Right kidney (tissue), 1 donor: ENCODE results near the gene GOLGA3.
"Not testable (repeated sequence)": the region's sequence is repeated elsewhere in the genome, so short reads cannot be mapped to it uniquely, and the experiment has no call there.

Experiments
- DNase-seq: peaks from one replicate; pipeline ENCODE4 v3.0.0-alpha.2; 2016

Gene GOLGA3

GRCh38 chr12:132809391-132809790, 19.3 kb downstream of the GOLGA3 start:
- not testable (repeated sequence) for DNase-seq

DNA sequence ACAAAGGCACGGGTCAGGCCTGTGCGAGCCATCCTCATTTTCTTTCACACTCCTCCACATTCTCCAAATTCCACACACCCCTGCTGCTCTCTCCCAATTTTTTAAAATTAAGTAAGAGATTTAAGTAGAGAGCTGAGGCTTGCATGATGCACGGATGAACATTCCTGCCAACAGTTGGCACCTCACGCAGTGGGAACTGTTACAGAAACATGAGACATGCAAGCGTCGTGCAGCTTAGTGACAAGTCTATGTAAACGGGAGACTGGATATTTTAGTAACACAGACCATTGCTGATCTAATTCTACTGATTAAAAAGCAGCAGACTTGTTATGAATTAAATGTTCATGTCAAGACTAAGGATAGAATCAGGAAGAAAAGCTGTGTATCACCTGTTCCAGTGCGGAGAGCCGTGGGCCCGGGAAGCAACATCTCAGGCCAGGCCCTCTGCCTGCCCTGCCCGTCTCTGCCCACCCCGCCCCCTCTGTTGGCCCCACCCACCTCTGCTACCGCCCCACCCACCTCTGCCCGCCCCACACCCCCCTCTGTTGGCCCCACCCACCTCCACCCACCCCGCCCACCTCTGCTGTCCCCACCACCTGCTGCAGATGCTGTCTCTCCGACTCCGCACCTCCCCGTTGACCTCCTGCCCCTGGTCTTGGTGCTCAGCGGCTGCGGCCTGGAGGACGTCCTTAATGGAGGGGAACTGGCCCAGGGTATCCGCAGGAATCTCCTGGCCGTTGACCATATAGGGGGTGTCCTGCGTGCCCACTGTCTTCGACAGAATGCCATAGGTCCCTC, 21.2 kb downstream of the GOLGA3 start:
- DNase-seq, result no peak

DNA sequence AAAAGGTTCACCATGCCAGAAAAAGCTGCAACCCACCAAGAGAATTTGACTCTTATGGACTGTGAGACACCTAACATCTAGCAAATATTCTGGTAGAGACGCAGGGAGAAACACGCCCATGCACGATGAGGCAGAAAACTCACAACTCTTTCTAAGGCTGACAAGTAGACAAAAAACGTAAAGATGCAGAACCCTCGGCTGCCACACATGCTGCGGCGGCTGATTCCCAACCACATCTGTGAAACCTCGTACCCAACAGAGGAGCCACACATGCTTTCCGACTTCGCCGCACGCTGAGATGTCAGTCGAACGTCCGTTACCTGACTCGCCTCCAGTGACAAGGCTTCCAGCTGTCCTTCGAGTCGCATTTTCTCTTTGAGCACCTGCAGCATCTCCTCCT, 21.8 kb downstream of the GOLGA3 start:
- no peak for DNase-seq

DNA sequence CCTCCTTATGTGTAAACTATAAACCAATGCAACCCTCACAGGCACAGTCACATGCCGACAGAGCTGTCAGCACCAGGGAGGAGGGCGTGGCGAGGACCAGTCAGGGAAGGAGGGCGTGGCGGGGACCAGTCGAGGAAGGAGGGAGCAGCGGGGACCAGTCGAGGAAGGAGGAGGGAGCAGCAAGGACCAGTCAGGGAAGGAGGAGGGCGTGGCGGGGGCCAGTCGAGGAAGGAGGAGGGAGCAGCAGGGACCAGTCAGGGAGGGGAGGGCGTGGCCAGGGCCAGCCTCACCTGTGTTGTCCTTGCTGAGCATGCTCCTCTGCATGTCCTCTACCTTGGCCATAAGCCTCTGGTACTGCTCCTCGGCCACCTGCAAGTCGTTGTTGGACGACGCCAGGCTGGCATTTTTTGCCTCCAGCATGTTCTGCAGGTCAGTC, 24.2 kb downstream of the GOLGA3 start:
- no peak for DNase-seq

- no peak for DNase-seq
Measured at GRCh38 chr12:132803888-132804287, 24.8 kb downstream of the GOLGA3 start.

DNA sequence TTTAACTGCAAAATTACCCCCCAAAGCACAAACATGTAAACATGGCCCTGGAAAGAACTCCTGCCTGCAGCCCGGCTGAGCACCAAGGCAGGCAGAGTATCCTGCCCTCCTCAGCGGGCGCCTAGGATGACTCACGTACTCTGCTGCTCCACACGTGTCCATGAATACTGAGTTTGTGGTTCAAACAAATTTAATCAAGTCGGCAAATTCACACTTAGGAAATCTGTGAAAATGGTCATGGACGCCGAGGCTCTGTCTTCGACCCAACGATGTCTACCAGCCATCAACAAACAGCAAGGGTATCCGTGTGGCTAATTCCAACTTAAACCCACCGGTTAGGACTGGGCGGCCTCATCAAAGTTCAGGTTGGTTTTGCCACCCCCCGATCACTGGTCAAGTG, 25.5 kb downstream of the GOLGA3 start:
- no peak for DNase-seq

DNA sequence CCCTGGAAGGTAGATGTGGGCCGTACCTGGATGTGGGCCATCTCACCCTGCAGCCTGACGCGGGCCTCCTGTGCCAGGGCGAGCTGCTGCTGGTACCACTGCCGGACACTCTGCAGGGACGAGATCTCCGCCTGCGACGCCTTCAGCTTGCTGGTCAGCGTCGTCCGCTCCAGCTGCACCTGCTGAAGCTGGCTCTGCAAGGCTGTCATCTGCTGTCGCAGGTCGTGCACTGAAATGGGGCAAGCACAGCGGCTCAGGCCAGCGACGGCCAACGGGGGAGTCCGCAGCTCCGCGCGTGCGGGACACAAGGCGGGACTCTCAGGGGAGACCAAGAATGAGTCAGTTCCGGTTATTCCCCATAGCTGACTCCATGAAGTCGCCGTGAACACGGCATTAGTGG, 26.9 kb downstream of the GOLGA3 start:
- DNase-seq, result no peak

DNA sequence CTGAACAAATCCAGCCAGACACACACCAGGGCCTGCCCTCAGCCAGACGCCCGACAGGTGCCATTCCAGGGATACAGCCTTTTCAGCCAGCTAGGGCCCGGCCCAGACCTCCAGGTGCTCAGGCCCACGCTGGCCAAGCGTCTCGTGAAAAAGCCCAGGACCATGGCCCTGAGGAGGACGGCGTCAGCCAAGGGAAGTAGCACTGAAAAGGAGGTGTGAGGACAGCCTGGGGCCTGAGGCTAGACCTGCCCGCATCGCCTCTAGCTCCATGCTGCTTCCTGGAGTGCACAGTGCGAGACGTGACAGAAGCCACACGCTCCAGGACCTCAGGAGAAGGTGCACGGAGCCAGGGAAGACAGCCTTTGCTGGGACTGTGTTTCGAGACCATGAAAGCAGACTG, 29.8 kb downstream of the GOLGA3 start:
- DNase-seq, result no peak

DNA sequence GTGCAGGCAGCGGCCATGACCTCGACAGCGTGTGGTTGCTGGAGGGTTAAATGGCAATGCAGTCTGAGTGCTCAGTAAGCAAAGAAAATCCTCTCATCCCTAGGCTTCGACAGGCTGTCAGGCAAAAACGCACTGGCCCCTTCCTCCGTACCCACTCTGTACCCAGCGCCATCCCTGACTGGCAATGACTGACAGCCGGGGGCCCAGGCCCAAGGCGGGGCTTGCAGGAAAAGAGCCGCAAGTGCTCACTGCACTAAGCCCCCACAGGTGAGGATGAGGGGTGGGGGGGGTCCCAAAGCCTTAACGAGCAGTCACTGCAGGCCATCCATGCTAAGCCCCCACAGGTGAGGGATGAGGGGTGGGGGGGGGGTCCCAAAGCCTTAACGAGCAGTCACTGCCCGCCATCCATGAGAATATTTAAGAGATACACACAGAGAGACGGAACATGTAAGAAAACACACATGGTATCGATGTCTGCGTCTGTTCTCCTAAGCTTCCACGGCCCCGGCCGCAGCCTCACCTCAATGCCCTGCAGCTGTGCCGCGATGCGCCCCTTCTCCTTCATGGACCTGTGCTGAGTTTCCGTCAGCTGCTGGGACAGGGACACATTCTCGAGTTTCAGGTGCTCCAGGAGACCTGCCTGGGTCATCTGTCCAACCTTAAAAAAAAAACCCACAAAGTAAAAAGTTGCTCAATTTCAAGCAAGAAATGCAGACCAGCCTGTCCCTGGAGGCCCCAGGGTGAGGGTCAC, 30.7 kb downstream of the GOLGA3 start:
- no peak for DNase-seq

DNA sequence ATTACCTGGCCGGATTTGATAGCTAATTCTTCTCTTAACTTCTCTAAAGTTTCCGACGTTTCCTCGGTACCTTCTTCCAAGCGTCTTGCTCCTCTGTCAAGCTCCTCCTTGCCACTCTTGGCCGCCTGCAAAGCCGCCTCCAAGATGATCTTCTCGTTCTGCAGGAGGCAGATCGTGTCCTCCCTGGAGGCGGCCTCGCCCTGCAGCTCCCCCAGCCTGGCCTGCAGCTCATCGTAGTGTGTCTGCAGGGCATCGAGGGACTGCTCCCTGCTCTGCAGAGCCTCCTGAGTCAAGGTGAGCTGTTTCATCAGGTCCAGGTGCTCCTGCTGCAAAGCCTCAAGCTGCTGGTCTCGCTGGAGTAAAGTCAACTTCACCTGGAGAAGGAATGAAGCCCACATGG, 32.8 kb downstream of the GOLGA3 start:
- no peak for DNase-seq

DNA sequence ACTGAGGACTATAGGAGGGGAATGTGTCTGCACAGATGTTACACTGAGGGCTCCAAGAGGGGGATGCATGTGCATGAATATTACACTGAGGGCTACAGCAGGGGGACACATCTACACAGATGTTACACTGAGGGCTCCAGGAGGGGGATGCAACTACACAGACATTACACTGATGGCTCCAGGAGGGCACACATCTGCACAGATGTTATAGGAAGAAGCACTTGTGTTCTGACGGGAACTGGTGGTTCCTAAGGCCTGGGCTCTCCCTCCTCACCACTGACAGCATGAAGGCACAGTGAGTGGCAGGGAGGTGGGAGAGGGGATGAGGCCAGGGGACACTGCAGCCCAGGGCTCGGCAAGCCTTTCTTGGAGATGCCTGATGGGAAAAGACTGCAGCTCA, 36.7 kb downstream of the GOLGA3 start:
- DNase-seq, result not testable (repeated sequence)

DNA sequence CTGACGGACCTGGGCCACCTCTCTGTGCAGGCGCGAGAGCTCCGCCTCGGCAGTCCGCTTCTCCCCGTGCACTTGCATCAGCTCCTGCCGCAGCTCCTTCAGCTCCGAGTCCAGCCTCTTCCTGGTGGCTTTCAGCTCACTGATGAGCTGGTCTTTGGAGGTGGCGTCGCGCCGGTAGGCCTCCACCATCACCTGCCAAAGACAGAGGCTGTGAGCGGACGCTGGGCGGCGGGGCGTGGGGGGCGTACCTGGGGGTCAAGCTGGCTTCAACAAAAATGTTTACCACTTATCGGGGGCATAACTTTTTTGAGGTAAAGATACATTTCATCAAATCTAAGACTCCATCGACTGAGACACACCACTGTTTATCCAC, 39.6 kb downstream of the GOLGA3 start:
- DNase-seq, result no peak

DNA sequence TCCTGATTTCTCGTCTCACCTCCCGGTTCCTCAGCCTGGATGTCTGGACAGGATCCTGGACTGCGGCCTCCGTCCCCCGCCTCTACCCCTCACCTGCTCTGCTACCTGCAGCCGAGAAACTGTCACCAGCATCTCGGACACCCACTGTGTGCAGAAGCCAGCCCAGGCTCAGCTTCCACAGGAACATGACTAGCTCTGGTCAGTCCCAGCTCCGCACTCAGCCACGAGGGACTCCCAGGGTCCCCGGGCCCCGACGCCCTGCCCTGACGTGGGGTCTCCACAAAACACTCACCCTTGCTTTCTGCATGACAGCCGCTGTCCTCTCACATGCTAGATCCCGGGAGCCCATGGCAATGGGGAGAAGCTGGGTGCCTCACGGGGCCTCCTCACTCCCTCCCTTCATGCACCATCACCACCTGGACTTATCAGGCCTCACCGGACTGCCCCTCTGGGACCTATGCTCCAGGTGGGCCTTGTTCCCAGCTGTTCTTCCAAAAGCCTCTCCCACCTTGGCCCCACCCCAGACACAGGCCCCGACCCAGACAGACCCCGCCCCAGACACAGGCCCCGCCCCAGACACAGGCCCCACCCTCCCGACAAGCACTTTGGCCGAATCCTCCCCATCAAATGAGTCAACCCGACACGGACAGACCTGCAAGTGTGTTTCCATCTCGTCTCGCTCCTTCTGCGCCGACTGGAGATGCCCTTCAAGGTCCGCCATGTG, 40.1 kb downstream of the GOLGA3 start:
- no peak for DNase-seq

DNA sequence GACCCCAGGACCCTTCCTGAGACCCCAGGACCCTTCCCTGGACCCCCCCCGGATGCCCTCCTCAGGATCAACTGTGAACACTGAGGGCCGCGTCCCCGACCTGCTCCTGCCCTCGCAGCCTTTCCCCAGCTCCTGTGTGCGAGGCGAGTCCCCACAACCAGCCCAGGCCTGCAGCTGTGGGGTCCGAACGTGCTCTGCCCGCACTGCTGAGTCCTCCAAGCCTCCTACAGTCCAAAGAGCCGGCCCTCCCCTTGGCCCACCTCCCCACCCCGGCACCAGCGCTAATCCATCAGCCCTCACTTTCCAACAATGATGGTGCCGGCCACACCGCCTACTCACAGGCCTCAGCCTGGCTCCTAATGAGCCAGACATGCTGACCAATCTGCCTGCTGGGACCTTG, 40.8 kb downstream of the GOLGA3 start:
- DNase-seq, result no peak

DNA sequence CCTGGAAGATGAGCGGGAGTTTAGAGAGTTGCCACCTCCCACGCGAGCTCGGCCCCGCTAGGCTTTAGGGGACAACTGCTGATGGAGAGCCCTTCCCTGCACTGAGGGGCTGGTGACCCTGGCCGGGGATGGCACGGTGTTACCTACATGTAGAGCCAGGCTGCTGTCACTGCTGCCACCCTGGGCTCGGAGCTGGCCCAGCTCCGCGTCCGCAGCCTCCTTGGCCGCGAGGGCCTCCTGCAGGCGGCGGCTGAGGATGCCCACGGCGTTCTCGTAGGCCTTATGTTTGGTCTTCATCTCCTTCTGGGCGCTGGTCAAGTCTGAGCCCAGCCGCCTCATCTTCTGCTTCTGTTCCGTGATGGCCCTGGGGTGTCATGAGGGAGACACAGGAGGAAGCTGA, 42.5 kb downstream of the GOLGA3 start:
- DNase-seq, result no peak

GRCh38 chr12:132784580-132784979, 44.1 kb downstream of the GOLGA3 start:
- DNase-seq, result no peak

GRCh38 chr12:132783917-132784531, 44.6 kb downstream of the GOLGA3 start:
- no peak for DNase-seq

GRCh38 chr12:132781938-132782337, 46.7 kb downstream of the GOLGA3 start:
- DNase-seq, result no peak

GRCh38 chr12:132779781-132780353, 48.8 kb downstream of the GOLGA3 start:
- DNase-seq, result no peak

GRCh38 chr12:132777614-132778013, 51.1 kb downstream of the GOLGA3 start:
- no peak for DNase-seq

DNA sequence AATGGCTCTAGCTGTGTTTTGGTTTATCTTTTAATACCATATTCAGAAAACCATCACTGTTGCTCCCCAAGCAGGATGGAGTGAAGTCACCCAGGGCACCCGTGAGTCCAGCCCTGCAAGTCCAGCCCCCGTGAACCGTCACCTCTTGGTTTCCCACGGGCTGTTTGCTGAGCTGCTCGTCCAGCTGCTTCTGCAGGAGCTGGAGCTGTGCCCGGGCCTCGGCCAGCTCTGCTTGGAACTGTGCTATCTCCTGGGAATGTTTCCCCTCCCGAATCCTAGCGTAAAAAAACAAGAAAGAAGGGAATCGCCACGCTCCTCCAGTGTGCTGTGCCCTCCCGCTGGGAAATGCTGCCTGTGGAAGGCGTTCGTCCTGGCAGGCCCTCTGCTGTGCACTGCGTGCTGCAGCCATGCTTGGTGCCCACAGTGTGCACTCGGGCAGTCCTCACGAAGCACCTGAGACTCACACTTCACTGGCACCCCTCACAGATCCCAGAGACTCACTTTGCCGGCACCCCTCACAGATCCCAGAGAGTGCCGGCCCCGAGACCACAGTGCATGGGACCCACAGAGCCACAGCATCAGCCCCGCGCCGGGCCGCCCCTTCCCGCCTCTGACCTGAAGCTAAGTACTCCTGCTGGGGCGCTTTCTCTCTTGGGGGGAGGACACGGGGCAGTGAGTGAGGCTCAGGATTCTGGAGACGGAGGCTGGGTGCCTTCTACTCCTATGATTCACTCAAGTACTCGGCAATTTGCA, 51.7 kb downstream of the GOLGA3 start:
- no peak for DNase-seq

DNA sequence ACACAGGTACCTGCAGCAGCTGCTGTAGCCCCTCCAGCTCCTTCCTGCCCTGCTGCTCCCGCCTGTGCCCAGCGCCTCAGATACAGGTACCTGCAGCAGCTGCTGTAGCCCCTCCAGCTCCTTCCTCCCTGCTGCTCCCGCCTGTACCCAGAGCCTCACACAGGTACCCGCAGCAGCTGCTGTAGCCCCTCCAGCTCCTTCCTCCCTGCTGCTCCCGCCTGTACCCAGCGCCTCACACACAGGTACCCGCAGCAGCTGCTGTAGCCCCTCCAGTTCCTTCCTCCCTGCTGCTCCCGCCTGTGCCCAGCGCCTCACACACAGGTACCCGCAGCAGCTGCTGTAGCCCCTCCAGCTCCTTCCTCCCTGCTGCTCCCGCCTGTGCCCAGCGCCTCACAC, 52.4 kb downstream of the GOLGA3 start:
- not testable (repeated sequence) for DNase-seq
